CD4-positive, alpha-beta T cell (primary cell): ENCODE data around the gene RBMS1. TPM values are rescaled to one million over a fixed set of nuclear protein-coding genes. Genes with fewer than 3 reads are reported as not detected.

Experiments used
- ATAC-seq: fragments of 200-7000 bp; cut with Tn5 transposase; one replicate; pipeline ENCODE4 v1.10.0; 2022; ENCODE audit warnings: mild to moderate bottlenecking; ENCODE audit not compliant: poor library complexity
- CTCF ChIA-PET: fragments of 350-600 bp; sonication (Branson Sonifier 250); formaldehyde crosslinking; loops from one replicate; lab custom pipeline; 2021; ENCODE audit warnings: antibody characterized with exemption, inconsistent platforms; lab: Charles Lee
- POLR2A ChIA-PET: fragments of 350-600 bp; sonication (Branson Sonifier 250); formaldehyde crosslinking; loops from one replicate; lab custom pipeline; 2021; ENCODE audit warnings: antibody characterized with exemption, inconsistent platforms; lab: Charles Lee
- DNase-seq, 14 experiments: peaks; one replicate each; pipeline ENCODE4 v3.0.0-alpha.2; 2013 to 2020; ENCODE audit warnings: mixed read lengths in 2 of 14
- H3K27ac ChIP-seq, 2 donors: one replicate each; pipeline versions ENCODE4 v1.5.1 to v1.7.0; 2013; ENCODE audit warnings: low read length in 2 of 2, low read depth in 1 of 2, mild to moderate bottlenecking in 1 of 2
- H3K27me3 ChIP-seq, 2 experiments: 1 replicate in 1 of 2; 2 replicates in 1 of 2; pipeline versions ENCODE4 v1.6.1 to v1.7.0; 2013; ENCODE audit warnings: low read length in 2 of 2, control low read depth in 1 of 2, mild to moderate bottlenecking in 1 of 2, moderate library complexity in 1 of 2; ENCODE audit not compliant: insufficient read depth in 2 of 2, control insufficient read depth in 1 of 2
- H3K36me3 ChIP-seq: one replicate; pipeline ENCODE4 v1.6.1; 2013; ENCODE audit warnings: low read length, control low read depth; ENCODE audit not compliant: insufficient read depth
- H3K4me1 ChIP-seq: one replicate; pipeline ENCODE4 v1.6.1; 2013; ENCODE audit warnings: low read length, control low read depth; ENCODE audit not compliant: insufficient read depth
- H3K4me3 ChIP-seq: one replicate; pipeline ENCODE4 v1.5.1; 2013; ENCODE audit warnings: mild to moderate bottlenecking, low read length, moderate library complexity
- H3K9me3 ChIP-seq, 2 experiments: 1 replicate in 1 of 2; 2 replicates in 1 of 2; pipeline versions ENCODE4 v1.6.1 to v1.7.0; 2013; ENCODE audit warnings: low read length in 2 of 2, mild to moderate bottlenecking in 2 of 2, control low read depth in 1 of 2, moderate library complexity in 1 of 2; ENCODE audit not compliant: control insufficient read depth in 1 of 2, insufficient read depth in 1 of 2
- H3K27ac Mint-ChIP-seq: one replicate; pipeline ENCODE4 v1.8.0; 2020; ENCODE audit warnings: mixed read lengths
- H3K27me3 Mint-ChIP-seq: one replicate; pipeline ENCODE4 v1.8.0; 2021; ENCODE audit warnings: mixed read lengths
- H3K36me3 Mint-ChIP-seq: one replicate; pipeline ENCODE4 v1.8.0; 2021; ENCODE audit warnings: low read depth, mixed read lengths
- H3K4me1 Mint-ChIP-seq: one replicate; pipeline ENCODE4 v1.8.0; 2021; ENCODE audit warnings: low read depth, mixed read lengths
- H3K4me3 Mint-ChIP-seq: one replicate; pipeline ENCODE4 v1.8.0; 2020; ENCODE audit warnings: mild to moderate bottlenecking, mixed read lengths
- H3K9me3 Mint-ChIP-seq: one replicate; pipeline ENCODE4 v1.8.0; 2020; ENCODE audit warnings: mixed read lengths
- CTCF ChIP-seq: fragments of 200-600 bp; IDR thresholded peaks from one replicate; pipeline ENCODE4 v1.8.0; 2022; ENCODE audit warnings: antibody characterized with exemption, mild to moderate bottlenecking
- intact Hi-C, 2 experiments: fragments of 100-400 bp; cut with DNase I in 1 of 2; cut with micrococcal nuclease in 1 of 2; formaldehyde crosslinking; loops; one replicate each; pipeline versions ENCODE4 v1.15.1 to v1.9.0; 2023 to 2025; cut with DNase I, micrococcal nuclease
- total RNA-seq, 174 experiments: library from RNA in 2 of 174; stranded (reverse) in 2 of 174; gene quantifications; one replicate each; pipeline ENCODE4 v1.2.3 and lab custom pipeline; 2021 to 2026

The RBMS1 gene
- total RNA-seq, 2 experiments from 2014 or later: 88.6 to 90.3 TPM

GRCh38 chr2:160366474-160366873 lies 127.1 kb downstream of the RBMS1 start:
- ChIA-PET POLR2A (interaction anchor here (0.6 kb wide), 1 partner anchor 103 kb away, joined by 3 read pairs; no protein-coding TSS in a partner anchor), CTCF (no interaction called here)
- no peak overlapping the region for H3K4me3 Mint-ChIP-seq
- H3K27me3 Mint-ChIP-seq: no peaks in the 10 kb centered on the region
- H3K36me3 Mint-ChIP-seq: peaks cover 53% of the 10 kb centered on the region
- Histone ChIP-seq H3K27ac (no peak overlapping the region), H3K36me3 (peaks cover 31% of the 10 kb centered on the region), H3K27me3 (no peaks in the 10 kb centered on the region), H3K9me3 (no peaks in the 10 kb centered on the region), H3K4me1 (peaks cover 24% of the 10 kb centered on the region), H3K4me3 (no peak overlapping the region)
- DNase-seq (no peak), ATAC-seq (no peak)
- TF ChIP-seq CTCF: no peak
- peaks cover 91% of the 10 kb centered on the region for H3K4me1 Mint-ChIP-seq
- no peak overlapping the region for H3K27ac Mint-ChIP-seq
- H3K9me3 Mint-ChIP-seq: no peaks in the 10 kb centered on the region
- intact Hi-C loops: no loop called here

GRCh38 chr2:160365716-160366367 lies 127.8 kb downstream of the RBMS1 start:
- POLR2A ChIA-PET: interaction anchor here (0.6 kb wide), 1 partner anchor 104 kb away, joined by 3 read pairs; no protein-coding TSS in a partner anchor
- CTCF ChIA-PET: interaction anchor here (1.2 kb wide), 1 partner anchor 12 kb away, joined by 3 read pairs; no protein-coding TSS in a partner anchor
- no peak for TF ChIP-seq CTCF
- peaks cover 21% of the 10 kb centered on the region for H3K4me1 ChIP-seq
- no peaks in the 10 kb centered on the region for H3K9me3 ChIP-seq
- intact Hi-C loops: no loop called here
- H3K9me3 Mint-ChIP-seq: no peaks in the 10 kb centered on the region
- no peak overlapping the region for H3K4me3 ChIP-seq
- H3K27me3 ChIP-seq: no peaks in the 10 kb centered on the region
- peaks cover 58% of the 10 kb centered on the region for H3K36me3 Mint-ChIP-seq
- ATAC-seq (no peak), DNase-seq (no peak)
- H3K4me3 Mint-ChIP-seq: no peak overlapping the region
- H3K27me3 Mint-ChIP-seq: no peaks in the 10 kb centered on the region
- no peak overlapping the region for H3K27ac Mint-ChIP-seq
- H3K36me3 ChIP-seq: peaks cover 35% of the 10 kb centered on the region
- H3K4me1 Mint-ChIP-seq: peaks cover 91% of the 10 kb centered on the region
- H3K27ac ChIP-seq: no peak overlapping the region

GRCh38 chr2:160364364-160364763 lies 129.2 kb downstream of the RBMS1 start:
- CTCF ChIA-PET: no interaction called here
- DNase-seq (no peak), ATAC-seq (no peak)
- Histone ChIP-seq H3K4me1 (peaks cover 22% of the 10 kb centered on the region), H3K36me3 (peaks cover 35% of the 10 kb centered on the region), H3K4me3 (no peak overlapping the region), H3K27me3 (no peaks in the 10 kb centered on the region), H3K9me3 (no peaks in the 10 kb centered on the region), H3K27ac (no peak overlapping the region)
- Mint-ChIP-seq H3K9me3 (no peaks in the 10 kb centered on the region), H3K27me3 (no peaks in the 10 kb centered on the region), H3K4me3 (no peak overlapping the region), H3K36me3 (peaks cover 70% of the 10 kb centered on the region), H3K27ac (peak overlapping the region; percentile 3), H3K4me1 (peaks cover 91% of the 10 kb centered on the region)
- POLR2A ChIA-PET: no interaction called here
- no peak for TF ChIP-seq CTCF
- intact Hi-C loops: no loop called here
